GM12801 (cell line): ENCODE measurements around the gene ALKBH4.

Experiments
- CTCF ChIP-seq: IDR thresholded peaks from one replicate; pipeline ENCODE4 v1.5.1; 2011; ENCODE audit warnings: control low read depth; ENCODE audit not compliant: insufficient read length; ENCODE audit errors: extremely low read depth

ALKBH4 gene

GRCh38 chr7:102451371-102452054, 13.2 kb downstream of the ALKBH4 start:
- no peak for TF ChIP-seq CTCF

GRCh38 chr7:102450242-102450641, 14.4 kb downstream of the ALKBH4 start:
- TF ChIP-seq CTCF = no peak

- no peak for TF ChIP-seq CTCF
Observed at GRCh38 chr7:102449136-102449535, 15.5 kb downstream of the ALKBH4 start.

GRCh38 chr7:102447311-102447710, 17.4 kb downstream of the ALKBH4 start:
- no peak for TF ChIP-seq CTCF

- no peak for TF ChIP-seq CTCF
Observed at GRCh38 chr7:102446387-102447156, 18.1 kb downstream of the ALKBH4 start.

- TF ChIP-seq CTCF = no peak
Observed at GRCh38 chr7:102445674-102446071, 19.0 kb downstream of the ALKBH4 start.

- no peak for TF ChIP-seq CTCF
Observed at GRCh38 chr7:102444961-102445673, 19.5 kb downstream of the ALKBH4 start.
